Spleen (tissue), 11 donors: Measurements from ENCODE around the gene MMP20. TPM values are rescaled to one million over a fixed set of nuclear protein-coding genes. Genes with fewer than 3 reads are reported as not detected.
"Not testable (repeated sequence)": the region's sequence is repeated elsewhere in the genome, so short reads cannot be mapped to it uniquely, and the experiment has no call there.

Experiments
- DNase-seq: peaks from one replicate; pipeline ENCODE4 v3.0.0-alpha.2; 2020
- H3K27ac ChIP-seq, 8 donors: fragments of 200-600 bp; sonication (generic) in 7 of 8; 1 replicate in 4 of 8; 2 replicates in 4 of 8; pipeline versions ENCODE4 v1.5.0 to v1.8.0; 2016 to 2021; ENCODE audit warnings: inconsistent platforms in 4 of 8, mild to moderate bottlenecking in 4 of 8, moderate library complexity in 1 of 8
- H3K27me3 ChIP-seq, 7 donors: fragments of 200-600 bp; sonication (generic) in 6 of 7; replicated peaks in 1 of 7; 1 replicate in 4 of 7; 2 replicates in 3 of 7; pipeline versions ENCODE4 v1.5.0 to v1.8.0; 2016 to 2021; ENCODE audit warnings: inconsistent platforms in 3 of 7, mild to moderate bottlenecking in 1 of 7
- H3K36me3 ChIP-seq, 6 donors: fragments of 200-600 bp; sonication (generic) in 5 of 6; 1 replicate in 4 of 6; 2 replicates in 2 of 6; pipeline versions ENCODE4 v1.5.0 to v1.8.0; 2016 to 2021; ENCODE audit warnings: inconsistent platforms in 2 of 6
- H3K4me1 ChIP-seq, 6 donors: fragments of 200-600 bp; sonication (generic) in 5 of 6; 1 replicate in 3 of 6; 2 replicates in 3 of 6; pipeline versions ENCODE4 v1.5.0 to v1.8.0; 2016 to 2021; ENCODE audit warnings: inconsistent platforms in 3 of 6
- H3K4me3 ChIP-seq, 8 donors: fragments of 200-600 bp; sonication (generic) in 7 of 8; 1 replicate in 4 of 8; 2 replicates in 4 of 8; pipeline versions ENCODE4 v1.5.0 to v1.8.0; 2016 to 2021; ENCODE audit warnings: inconsistent platforms in 4 of 8, mild to moderate bottlenecking in 4 of 8, moderate library complexity in 2 of 8
- H3K9me3 ChIP-seq, 8 donors: fragments of 200-600 bp; sonication (generic) in 7 of 8; 1 replicate in 4 of 8; 2 replicates in 4 of 8; pipeline versions ENCODE4 v1.5.0 to v1.8.0; 2016 to 2021; ENCODE audit warnings: inconsistent platforms in 4 of 8
- CTCF ChIP-seq, 11 experiments: fragments of 200-600 bp in 7 of 11; fragments of 450-650 bp in 4 of 11; sonication (generic) in 4 of 11; IDR thresholded peaks in 8 of 11; conservative IDR thresholded peaks in 3 of 11; 1 replicate in 7 of 11; 2 replicates in 4 of 11; pipeline versions ENCODE4 v1.4.0 to v1.8.0; 2016 to 2021; ENCODE audit warnings: antibody characterized with exemption in 11 of 11, inconsistent platforms in 4 of 11, mild to moderate bottlenecking in 1 of 11
- POLR2A ChIP-seq, 3 donors: fragments of 450-650 bp; IDR thresholded peaks; one replicate each; pipeline ENCODE4 v1.5.1; 2017; ENCODE audit warnings: antibody characterized with exemption in 3 of 3, mild to moderate bottlenecking in 1 of 3
- POLR2AphosphoS5 ChIP-seq, 3 donors: sonication (generic); formaldehyde crosslinking; IDR thresholded peaks; one replicate each; pipeline ENCODE4 v1.5.1; 2017; ENCODE audit warnings: antibody characterized with exemption in 3 of 3
- WGBS, 5 donors: extraction: QIAGEN DNeasy Blood & Tissue Kit in 3 of 5; methylation state at CpG; one replicate each; pipeline versions ENCODE4 v1.1.5 to v1.1.7; 2013 to 2018; 5-methylcytosine and 5-hydroxymethylcytosine counted together
- intact Hi-C: fragments of 100-400 bp; cut with DNase I; formaldehyde crosslinking; loops from one replicate; pipeline ENCODE4 v1.15.0; 2023; ENCODE audit warnings: low total_unique reads
- polyA plus RNA-seq, 3 donors: library from polyadenylated mRNA; stranded (reverse); fragments of 200-250 nt; gene quantifications; one replicate each; pipeline ENCODE4 v1.2.1, GENCODE V29; 2013
- total RNA-seq, 7 donors: library from RNA; depleted of rRNA in 3 of 7; stranded (reverse); fragments of >200 nt in 3 of 7; fragmentation: NEBNext Ultra II Directional in 4 of 7; extraction: Animal tissue kit (Norgen Biotek cat#: 25700) in 4 of 7; gene quantifications; one replicate each; pipeline versions ENCODE4 v1.1.0 to v1.2.1, GENCODE V29; 2016 to 2021
- donor health status: healthy with polysubstance abuse.
- donor health status: DM: no; HTN: no; CAD: no; lungs with moderate emphysema.
- donor health status: DM: no; HTN: no; CAD: no.
- donor health status: Bipolar disorder and iron deficiency.
- donor health status: healthy.
- donor health status: DM: no; HTN: no; CAD: no.
- donor health status: DM: yes; HTN: yes; CAD: no.

Gene MMP20
- total and polyA plus RNA-seq, 10 donors: 0.11 TPM; not detected in 9

- H3K27me3 ChIP-seq: peaks cover 0 to 2% (median 0%) of the 10 kb centered on the region in 7 donors
- H3K4me1 ChIP-seq: no peaks in the 10 kb centered on the region
- intact Hi-C loops: no loop called here
- no peaks in the 10 kb centered on the region for H3K9me3 ChIP-seq
- H3K4me3 ChIP-seq: no peak overlapping the region
- 88 to 97% (median 93%) methylated on average over 1 of the region's 1 CpG for WGBS, 5 donors
- no peaks in the 10 kb centered on the region for H3K36me3 ChIP-seq
- DNase-seq: no peak
- H3K27ac ChIP-seq: no peak overlapping the region
- no peak for TF ChIP-seq CTCF (IDR thresholded peaks at IDR 0.05 in 8 of 11, conservative IDR thresholded peaks at IDR 0.05 in 3 of 11)
- TF ChIP-seq POLR2A (IDR thresholded peaks at IDR 0.05): no peak
- no peak for TF ChIP-seq POLR2AphosphoS5 (IDR thresholded peaks at IDR 0.05)
Measured at GRCh38 chr11:102632026-102632425, 6.9 kb upstream of the MMP20 start.

- Histone ChIP-seq H3K4me1 (no peaks in the 10 kb centered on the region), H3K27me3 (peaks cover 0 to 2% (median 0%) of the 10 kb centered on the region in 7 donors), H3K36me3 (no peaks in the 10 kb centered on the region), H3K27ac (no peak overlapping the region), H3K9me3 (no peaks in the 10 kb centered on the region), H3K4me3 (no peak overlapping the region)
- DNase-seq: no peak
- TF ChIP-seq CTCF (IDR thresholded peaks at IDR 0.05 in 8 of 11, conservative IDR thresholded peaks at IDR 0.05 in 3 of 11) (no peak), POLR2A (IDR thresholded peaks at IDR 0.05) (no peak), POLR2AphosphoS5 (IDR thresholded peaks at IDR 0.05) (no peak)
- WGBS, 5 donors: 66 to 79% (median 77%) methylated on average over 9 to 11 of the region's 11 CpGs
- intact Hi-C loops: no loop called here
Measured at GRCh38 chr11:102630598-102631448, 5.7 kb upstream of the MMP20 start.

GRCh38 chr11:102629908-102630307 lies 4.8 kb upstream of the MMP20 start:
- H3K36me3 ChIP-seq, H3K4me3 ChIP-seq, intact Hi-C loops, H3K27me3 ChIP-seq, H3K27ac ChIP-seq, H3K9me3 ChIP-seq, DNase-seq, H3K4me1 ChIP-seq: not testable (repeated sequence)
- 56 to 74% (median 62%) methylated on average over 1 of the region's 1 CpG for WGBS, 5 donors

- DNase-seq: no peak
- Histone ChIP-seq H3K4me3 (no peak overlapping the region), H3K27me3 (no peaks in the 10 kb centered on the region), H3K36me3 (no peaks in the 10 kb centered on the region), H3K9me3 (no peaks in the 10 kb centered on the region), H3K4me1 (no peaks in the 10 kb centered on the region), H3K27ac (no peak overlapping the region)
- 55 to 82% (median 74%) methylated on average over 1 of the region's 1 CpG for WGBS, 5 donors
- intact Hi-C loops: no loop called here
- TF ChIP-seq CTCF (IDR thresholded peaks at IDR 0.05 in 8 of 11, conservative IDR thresholded peaks at IDR 0.05 in 3 of 11) (no peak), POLR2A (IDR thresholded peaks at IDR 0.05) (no peak)
Measured at GRCh38 chr11:102626676-102627075, 1.5 kb upstream of the MMP20 start.
